ENCODE data around the gene OR4L1.
"Not testable (repeated sequence)": the region's sequence is repeated elsewhere in the genome, so short reads cannot be mapped to it uniquely, and the experiment has no call there.

OR4L1 gene

GRCh38 chr14:20059745-20060144 lies at the start of gene OR4L1:
TSS of gene OR4L1 (plus strand) at chr14:20060045. CDS start at chr14:20060045, 0 bp downstream.
- DNase-seq: no peak

- no peak for DNase-seq
These were observed 40.5 kb upstream of the OR4L1 start, which contains the start of gene OR4K14 for GRCh38 chr14:20019257-20019865. TSS of gene OR4K14 (minus strand) at chr14:20019307. CDS start at chr14:20015193, 4,114 bp downstream.

GRCh38 chr14:20031058-20031457 lies 28.8 kb upstream of the OR4L1 start:
- no peak for DNase-seq

GRCh38 chr14:20035449-20035848 lies 24.4 kb upstream of the OR4L1 start:
- DNase-seq: no peak

- no peak for DNase-seq
These were observed 23.9 kb upstream of the OR4L1 start, which contains the start of gene OR4K13 for GRCh38 chr14:20035938-20036337. TSS of gene OR4K13 (minus strand) at chr14:20036038. CDS start at chr14:20034758, 1,280 bp downstream.

- no peak for DNase-seq
These were observed 15.6 kb upstream of the OR4L1 start for GRCh38 chr14:20044243-20044642.

GRCh38 chr14:20048202-20048601 lies 11.6 kb upstream of the OR4L1 start:
- DNase-seq: no peak

GRCh38 chr14:20092050-20092449 lies 32.2 kb downstream of the OR4L1 start:
- DNase-seq: no peak

GRCh38 chr14:20093442-20093841 lies 33.6 kb downstream of the OR4L1 start:
- no peak for DNase-seq

- DNase-seq: not testable (repeated sequence)
These were observed 39.3 kb downstream of the OR4L1 start for GRCh38 chr14:20098926-20099770.

GRCh38 chr14:20110438-20110837 lies 50.6 kb downstream of the OR4L1 start, which contains the start of gene OR4K17:
TSS of gene OR4K17 (plus strand) at chr14:20110739. CDS start at chr14:20117500, 6,761 bp downstream.
- no peak for DNase-seq
